SU-DHL-6 (cell line): ENCODE measurements around the gene ARHGEF17.

Experiments used
- CTCF ChIP-seq: fragments of 200-600 bp; sonication (generic); IDR thresholded peaks from one replicate; pipeline ENCODE4 v1.5.1; 2017; ENCODE audit warnings: antibody characterized with exemption, mild to moderate bottlenecking, low read length, moderate library complexity; ENCODE audit not compliant: insufficient read depth, poor library complexity, severe bottlenecking
- EZH2phosphoT487 ChIP-seq: fragments of 200-600 bp; sonication (generic), shearing (Covaris generic); conservative IDR thresholded peaks from 2 replicates; pipeline ENCODE4 v1.6.1; 2018; ENCODE audit warnings: mild to moderate bottlenecking, antibody characterized with exemption, low read length, moderate library complexity, mixed read lengths

GRCh38 chr11:73337846-73338245, 29.8 kb downstream of the ARHGEF17 start:
- TF ChIP-seq CTCF (no peak), EZH2phosphoT487 (no peak)
